Testis (tissue), 2 donors: Measurements from ENCODE around the gene ROPN1B.
"Not testable (repeated sequence)": the region's sequence is repeated elsewhere in the genome, so short reads cannot be mapped to it uniquely, and the experiment has no call there.

Experiments used
- POLR2A ChIP-seq: fragments of 450-650 bp; IDR thresholded peaks from one replicate; pipeline ENCODE4 v1.6.1; 2017; ENCODE audit warnings: antibody characterized with exemption, mild to moderate bottlenecking, moderate library complexity
- TF ChIP-seq, protein P1 (sequence below), 3 experiments: fragments of 450-650 bp in 2 of 3; fragments of 200-600 bp in 1 of 3; sonication (generic) in 1 of 3; IDR thresholded peaks; one replicate each; pipeline ENCODE4 v1.5.1; 2016 to 2019; ENCODE audit warnings: antibody characterized with exemption in 3 of 3, mild to moderate bottlenecking in 2 of 3, moderate library complexity in 1 of 3

DNA sequence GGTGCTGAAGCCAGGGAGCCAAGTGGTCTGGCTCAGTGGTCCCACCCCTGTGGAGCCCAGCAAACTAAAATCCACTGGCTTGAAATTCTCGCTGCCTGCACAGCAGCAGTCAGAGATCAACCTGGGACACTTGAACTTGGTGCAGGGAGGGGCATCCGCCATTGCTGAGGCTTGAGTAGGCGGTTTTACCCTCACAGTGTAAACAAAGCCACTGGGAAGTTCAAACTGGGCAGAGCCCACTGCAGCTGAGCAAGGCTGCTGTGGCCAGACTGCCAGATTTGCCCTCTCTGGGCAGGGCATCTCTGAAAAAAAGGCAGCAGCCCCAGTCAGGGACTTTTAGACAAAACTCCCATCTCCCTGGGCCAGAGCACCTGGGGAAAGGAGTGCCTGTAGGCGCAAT lies 27.8 kb downstream of the ROPN1B start:
- TF ChIP-seq, protein P1, sequence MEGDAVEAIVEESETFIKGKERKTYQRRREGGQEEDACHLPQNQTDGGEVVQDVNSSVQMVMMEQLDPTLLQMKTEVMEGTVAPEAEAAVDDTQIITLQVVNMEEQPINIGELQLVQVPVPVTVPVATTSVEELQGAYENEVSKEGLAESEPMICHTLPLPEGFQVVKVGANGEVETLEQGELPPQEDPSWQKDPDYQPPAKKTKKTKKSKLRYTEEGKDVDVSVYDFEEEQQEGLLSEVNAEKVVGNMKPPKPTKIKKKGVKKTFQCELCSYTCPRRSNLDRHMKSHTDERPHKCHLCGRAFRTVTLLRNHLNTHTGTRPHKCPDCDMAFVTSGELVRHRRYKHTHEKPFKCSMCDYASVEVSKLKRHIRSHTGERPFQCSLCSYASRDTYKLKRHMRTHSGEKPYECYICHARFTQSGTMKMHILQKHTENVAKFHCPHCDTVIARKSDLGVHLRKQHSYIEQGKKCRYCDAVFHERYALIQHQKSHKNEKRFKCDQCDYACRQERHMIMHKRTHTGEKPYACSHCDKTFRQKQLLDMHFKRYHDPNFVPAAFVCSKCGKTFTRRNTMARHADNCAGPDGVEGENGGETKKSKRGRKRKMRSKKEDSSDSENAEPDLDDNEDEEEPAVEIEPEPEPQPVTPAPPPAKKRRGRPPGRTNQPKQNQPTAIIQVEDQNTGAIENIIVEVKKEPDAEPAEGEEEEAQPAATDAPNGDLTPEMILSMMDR (IDR thresholded peaks at IDR 0.05) = not testable (repeated sequence)
- TF ChIP-seq POLR2A = not testable (repeated sequence)
